HG03575 (cell line): ENCODE results near the gene YY1.

Experiments
- ATAC-seq: cut with Tn5 transposase; IDR thresholded peaks from one replicate; pipeline ENCODE4 v1.9.1; 2021; ENCODE audit not compliant: unreplicated experiment, insufficient number of reproducible peaks, low FRiP score; ENCODE audit errors: extremely low read depth

Gene YY1

GRCh38 chr14:100322138-100322957 is 83.4 kb downstream of the YY1 start:
- no peak for ATAC-seq

DNA sequence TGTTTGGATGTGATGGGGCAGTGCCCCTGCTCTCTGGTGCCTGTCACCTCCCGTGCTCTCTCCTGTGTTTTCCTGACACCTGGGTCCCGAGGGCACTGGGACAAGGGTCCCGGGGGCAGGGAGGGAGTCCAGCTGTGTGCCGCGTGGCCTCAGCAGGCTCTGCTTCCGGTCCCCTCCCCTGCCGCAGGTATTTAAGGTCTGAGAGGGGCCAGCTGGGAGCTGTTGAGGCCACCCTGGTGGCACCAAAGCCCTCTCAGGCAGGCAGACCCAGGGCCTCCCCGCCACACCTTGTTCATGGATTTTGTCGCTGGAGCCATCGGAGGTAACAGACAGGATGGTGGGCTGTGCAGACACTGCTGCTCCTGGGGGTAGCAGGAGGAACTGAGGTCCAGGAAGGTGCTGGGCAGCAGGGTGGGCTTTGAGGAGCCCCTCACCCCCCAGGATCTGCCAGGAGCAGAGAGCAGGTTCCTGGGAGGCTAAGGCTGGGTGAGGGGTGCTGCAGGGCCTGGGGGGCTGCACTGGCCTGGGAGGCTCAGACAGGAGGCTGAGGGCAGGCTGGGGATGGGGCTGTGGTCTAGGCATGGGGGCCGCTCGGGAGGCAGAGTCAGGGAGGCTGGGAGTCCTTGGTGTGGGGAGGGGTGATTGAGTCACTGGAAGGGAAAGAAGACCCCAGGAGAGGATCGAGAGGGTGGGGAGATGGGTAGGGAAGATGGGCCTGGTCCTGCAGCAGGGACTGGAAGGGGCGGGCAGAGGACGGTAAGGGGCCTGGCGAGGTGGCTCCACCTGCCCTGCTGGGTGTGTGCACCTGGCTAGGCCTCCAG is 84.4 kb downstream of the YY1 start, which contains the start of gene SLC25A47:
Gene SLC25A47, plus strand, starts transcription at position 219 of the 821 bp plus-strand sequence. Its CDS starts 76 bp downstream, at position 295.
- ATAC-seq = no peak

- no peak for ATAC-seq
These were observed 85.0 kb downstream of the YY1 start for GRCh38 chr14:100323942-100324307.

DNA sequence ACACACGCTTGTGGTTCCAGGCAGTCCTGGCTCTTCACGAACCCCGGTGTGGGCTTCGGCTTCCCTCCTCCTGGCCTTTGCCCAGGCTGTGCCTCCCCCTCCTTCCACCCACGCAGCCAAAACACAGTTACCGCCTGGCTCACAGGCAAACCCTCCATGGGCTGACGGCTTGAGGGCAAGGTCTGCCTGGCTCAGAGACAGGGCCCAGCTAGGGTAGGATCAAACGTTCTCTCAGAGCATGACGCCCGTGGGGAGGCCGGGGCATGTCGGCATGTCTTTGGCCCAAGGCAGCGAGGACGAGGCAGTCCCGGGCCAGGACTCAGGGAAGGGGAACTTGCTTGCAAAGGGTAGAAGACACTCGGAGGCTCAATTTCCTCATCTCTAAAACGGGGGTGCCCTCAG is 86.3 kb downstream of the YY1 start:
- ATAC-seq = no peak

DNA sequence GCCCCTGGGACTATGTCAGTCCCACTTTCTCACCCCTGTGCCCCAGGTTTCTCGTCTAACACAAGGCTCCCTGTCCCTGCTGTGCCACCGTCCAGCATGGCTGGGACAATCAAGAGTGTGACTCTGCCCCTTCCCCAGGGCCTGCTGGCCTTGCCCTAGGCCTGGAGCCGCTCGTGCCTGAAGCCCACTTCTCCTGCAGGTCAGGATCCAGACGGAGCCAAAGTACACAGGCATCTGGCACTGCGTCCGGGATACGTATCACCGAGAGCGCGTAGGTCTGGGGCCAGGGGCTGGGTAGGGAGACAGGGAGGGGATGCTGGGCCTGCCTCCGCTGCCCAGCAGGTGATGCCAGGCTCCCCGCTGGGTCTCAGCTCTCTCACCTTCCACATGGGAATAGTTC is 87.0 kb downstream of the YY1 start:
- no peak for ATAC-seq

DNA sequence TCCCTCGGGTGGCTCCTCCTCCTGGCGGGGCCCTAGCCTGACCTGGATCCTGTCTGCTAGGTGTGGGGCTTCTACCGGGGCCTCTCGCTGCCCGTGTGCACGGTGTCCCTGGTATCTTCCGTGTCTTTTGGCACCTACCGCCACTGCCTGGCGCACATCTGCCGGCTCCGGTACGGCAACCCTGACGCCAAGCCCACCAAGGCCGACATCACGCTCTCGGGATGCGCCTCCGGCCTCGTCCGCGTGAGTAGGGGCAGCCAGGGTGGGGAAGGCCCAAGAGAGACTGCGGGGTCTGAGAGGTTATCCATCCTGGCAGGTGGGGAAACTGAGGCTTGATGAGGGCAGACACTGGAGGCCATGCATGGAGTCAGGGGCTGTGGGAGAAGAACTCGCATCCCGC is 88.2 kb downstream of the YY1 start:
- ATAC-seq = no peak

DNA sequence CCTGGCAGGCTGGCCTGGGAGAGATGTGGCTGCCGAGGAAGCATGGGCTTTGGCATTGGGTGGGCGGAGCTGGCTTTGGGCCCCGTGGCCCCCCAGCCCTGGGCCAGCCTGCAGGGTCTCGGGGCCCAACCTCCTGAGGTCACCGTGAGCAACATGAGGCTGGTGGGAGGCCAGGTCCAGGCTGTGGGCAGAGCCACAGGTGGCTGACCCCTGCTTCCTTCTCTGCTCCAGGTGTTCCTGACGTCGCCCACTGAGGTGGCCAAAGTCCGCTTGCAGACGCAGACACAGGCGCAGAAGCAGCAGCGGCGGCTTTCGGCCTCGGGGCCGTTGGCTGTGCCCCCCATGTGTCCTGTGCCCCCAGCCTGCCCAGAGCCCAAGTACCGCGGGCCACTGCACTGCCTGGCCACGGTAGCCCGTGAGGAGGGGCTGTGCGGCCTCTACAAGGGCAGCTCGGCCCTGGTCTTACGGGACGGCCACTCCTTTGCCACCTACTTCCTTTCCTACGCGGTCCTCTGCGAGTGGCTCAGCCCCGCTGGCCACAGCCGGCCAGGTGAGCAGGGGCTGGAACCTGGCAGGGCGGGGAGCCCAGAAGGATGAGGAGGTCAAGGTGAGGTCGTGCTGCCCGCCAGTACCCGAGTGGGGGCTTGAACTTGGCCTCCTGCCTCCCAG is 89.7 kb downstream of the YY1 start:
- no peak for ATAC-seq

DNA sequence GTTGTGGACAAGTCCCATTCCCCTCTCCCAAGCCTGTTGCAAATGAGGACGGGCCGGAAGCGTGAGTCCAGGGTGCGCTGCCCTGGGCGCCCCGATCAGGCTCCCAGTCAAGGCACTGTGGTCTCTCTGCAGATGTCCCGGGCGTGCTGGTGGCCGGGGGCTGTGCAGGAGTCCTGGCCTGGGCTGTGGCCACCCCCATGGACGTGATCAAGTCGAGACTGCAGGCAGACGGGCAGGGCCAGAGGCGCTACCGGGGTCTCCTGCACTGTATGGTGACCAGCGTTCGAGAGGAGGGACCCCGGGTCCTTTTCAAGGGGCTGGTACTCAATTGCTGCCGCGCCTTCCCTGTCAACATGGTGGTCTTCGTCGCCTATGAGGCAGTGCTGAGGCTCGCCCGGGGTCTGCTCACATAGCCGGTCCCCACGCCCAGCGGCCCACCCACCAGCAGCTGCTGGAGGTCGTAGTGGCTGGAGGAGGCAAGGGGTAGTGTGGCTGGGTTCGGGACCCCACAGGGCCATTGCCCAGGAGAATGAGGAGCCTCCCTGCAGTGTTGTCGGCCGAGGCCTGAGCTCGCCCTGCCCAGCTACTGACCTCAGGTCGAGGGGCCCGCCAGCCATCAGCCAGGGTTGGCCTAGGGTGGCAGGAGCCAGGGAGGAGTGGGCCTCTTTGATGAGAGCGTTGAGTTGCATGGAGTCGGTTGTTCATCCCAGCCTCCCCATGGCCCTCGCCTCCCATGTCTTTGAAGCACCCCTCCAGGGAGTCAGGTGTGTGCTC is 90.5 kb downstream of the YY1 start:
- ATAC-seq = no peak

GRCh38 chr14:100330007-100330344 is 91.0 kb downstream of the YY1 start:
- no peak for ATAC-seq

- no peak for ATAC-seq
These were observed 91.5 kb downstream of the YY1 start for GRCh38 chr14:100330388-100330931.

- no peak for ATAC-seq
These were observed 93.2 kb downstream of the YY1 start for GRCh38 chr14:100332071-100332639.
